ENCODE data around the gene RABGAP1L.

Gene RABGAP1L

GRCh38 chr1:174954671-174955669 lies 795.6 kb downstream of the RABGAP1L start:
- peak; percentile 90 for DNase-seq

GRCh38 chr1:174956086-174956485 lies 796.8 kb downstream of the RABGAP1L start:
- DNase-seq, result no peak

GRCh38 chr1:174956976-174957375 lies 797.7 kb downstream of the RABGAP1L start:
- no peak for DNase-seq

- no peak for DNase-seq
These were observed 798.5 kb downstream of the RABGAP1L start for GRCh38 chr1:174957829-174958228.

- DNase-seq, result no peak
These were observed 799.1 kb downstream of the RABGAP1L start for GRCh38 chr1:174958396-174958795.

- no peak for DNase-seq
These were observed 801.0 kb downstream of the RABGAP1L start for GRCh38 chr1:174960362-174960761.

GRCh38 chr1:174963529-174964125 lies 804.3 kb downstream of the RABGAP1L start:
- DNase-seq, result no peak

GRCh38 chr1:174964261-174964971 lies 805.1 kb downstream of the RABGAP1L start:
- no peak for DNase-seq

- DNase-seq, result no peak
These were observed 805.6 kb downstream of the RABGAP1L start for GRCh38 chr1:174964972-174965361.

- no peak for DNase-seq
These were observed 806.2 kb downstream of the RABGAP1L start for GRCh38 chr1:174965362-174966007.

GRCh38 chr1:174966008-174966572 lies 806.8 kb downstream of the RABGAP1L start:
- no peak for DNase-seq

- no peak for DNase-seq
These were observed 808.8 kb downstream of the RABGAP1L start for GRCh38 chr1:174967845-174968705.

GRCh38 chr1:174968750-174969244 lies 809.5 kb downstream of the RABGAP1L start:
- DNase-seq, result no peak

- no peak for DNase-seq
These were observed 810.7 kb downstream of the RABGAP1L start for GRCh38 chr1:174969977-174970376.

- DNase-seq, result no peak
These were observed 812.1 kb downstream of the RABGAP1L start for GRCh38 chr1:174971466-174971865.

GRCh38 chr1:174971902-174972301 lies 812.6 kb downstream of the RABGAP1L start:
- no peak for DNase-seq

- DNase-seq, result no peak
These were observed 815.4 kb downstream of the RABGAP1L start for GRCh38 chr1:174974711-174975119.

- no peak for DNase-seq
These were observed 816.4 kb downstream of the RABGAP1L start for GRCh38 chr1:174975764-174976163.

GRCh38 chr1:174976436-174977108 lies 817.3 kb downstream of the RABGAP1L start:
- no peak for DNase-seq

- no peak for DNase-seq
These were observed 823.8 kb downstream of the RABGAP1L start for GRCh38 chr1:174982971-174983689.
